Suprapubic skin (tissue), 3 donors: ENCODE results near the gene TMEM151A.

ENCODE experiments used
- POLR2A ChIP-seq, 2 donors: fragments of 450-650 bp; IDR thresholded peaks; one replicate each; pipeline ENCODE4 v1.6.1; 2017; ENCODE audit warnings: antibody characterized with exemption in 2 of 2, mild to moderate bottlenecking in 2 of 2, moderate library complexity in 2 of 2
- TF ChIP-seq, protein P1 (sequence below), 2 donors: fragments of 200-600 bp in 1 of 2; fragments of 450-650 bp in 1 of 2; sonication (generic) in 1 of 2; IDR thresholded peaks; one replicate each; pipeline ENCODE4 v1.5.1; 2016 to 2019; ENCODE audit warnings: antibody characterized with exemption in 2 of 2, mild to moderate bottlenecking in 1 of 2, moderate library complexity in 1 of 2

DNA sequence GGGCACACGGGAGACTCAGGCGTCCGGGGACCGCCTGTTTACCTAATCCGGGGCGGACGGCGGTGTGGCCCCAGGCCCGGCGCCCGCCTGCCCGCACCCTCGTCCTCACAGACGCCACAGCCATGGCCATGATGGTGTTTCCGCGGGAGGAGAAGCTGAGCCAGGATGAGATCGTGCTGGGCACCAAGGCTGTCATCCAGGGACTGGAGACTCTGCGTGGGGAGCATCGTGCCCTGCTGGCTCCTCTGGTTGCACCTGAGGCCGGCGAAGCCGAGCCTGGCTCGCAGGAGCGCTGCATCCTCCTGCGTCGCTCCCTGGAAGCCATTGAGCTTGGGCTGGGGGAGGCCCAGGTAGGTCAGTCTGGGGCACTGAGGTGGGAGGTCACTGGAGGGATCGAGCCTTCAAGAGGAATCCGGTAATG lies 33.2 kb upstream of the TMEM151A start:
- TF ChIP-seq POLR2A (IDR thresholded peaks at IDR 0.05) = no peak
- TF ChIP-seq, protein P1, sequence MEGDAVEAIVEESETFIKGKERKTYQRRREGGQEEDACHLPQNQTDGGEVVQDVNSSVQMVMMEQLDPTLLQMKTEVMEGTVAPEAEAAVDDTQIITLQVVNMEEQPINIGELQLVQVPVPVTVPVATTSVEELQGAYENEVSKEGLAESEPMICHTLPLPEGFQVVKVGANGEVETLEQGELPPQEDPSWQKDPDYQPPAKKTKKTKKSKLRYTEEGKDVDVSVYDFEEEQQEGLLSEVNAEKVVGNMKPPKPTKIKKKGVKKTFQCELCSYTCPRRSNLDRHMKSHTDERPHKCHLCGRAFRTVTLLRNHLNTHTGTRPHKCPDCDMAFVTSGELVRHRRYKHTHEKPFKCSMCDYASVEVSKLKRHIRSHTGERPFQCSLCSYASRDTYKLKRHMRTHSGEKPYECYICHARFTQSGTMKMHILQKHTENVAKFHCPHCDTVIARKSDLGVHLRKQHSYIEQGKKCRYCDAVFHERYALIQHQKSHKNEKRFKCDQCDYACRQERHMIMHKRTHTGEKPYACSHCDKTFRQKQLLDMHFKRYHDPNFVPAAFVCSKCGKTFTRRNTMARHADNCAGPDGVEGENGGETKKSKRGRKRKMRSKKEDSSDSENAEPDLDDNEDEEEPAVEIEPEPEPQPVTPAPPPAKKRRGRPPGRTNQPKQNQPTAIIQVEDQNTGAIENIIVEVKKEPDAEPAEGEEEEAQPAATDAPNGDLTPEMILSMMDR (IDR thresholded peaks at IDR 0.05) = peak in 1 of 2 donors; percentile 5
